ENCODE measurements around the gene RNF39.
"Not testable (repeated sequence)": the region's sequence is repeated elsewhere in the genome, so short reads cannot be mapped to it uniquely, and the experiment has no call there.

Gene RNF39

GRCh38 chr6:30062471-30063178, 12.9 kb downstream of the RNF39 start:
- no peak for DNase-seq (ENCODE audit: low read depth)

GRCh38 chr6:30061858-30062458, 13.6 kb downstream of the RNF39 start:
- DNase-seq (ENCODE audit: low read depth): peak; percentile 37

GRCh38 chr6:30061092-30061857, 14.3 kb downstream of the RNF39 start, which contains the start of gene POLR1H:
Gene POLR1H (plus strand): TSS chr6:30061265. CDS start chr6:30061525, 260 bp downstream.
- DNase-seq (ENCODE audit: low read depth): peak; percentile 96

DNA sequence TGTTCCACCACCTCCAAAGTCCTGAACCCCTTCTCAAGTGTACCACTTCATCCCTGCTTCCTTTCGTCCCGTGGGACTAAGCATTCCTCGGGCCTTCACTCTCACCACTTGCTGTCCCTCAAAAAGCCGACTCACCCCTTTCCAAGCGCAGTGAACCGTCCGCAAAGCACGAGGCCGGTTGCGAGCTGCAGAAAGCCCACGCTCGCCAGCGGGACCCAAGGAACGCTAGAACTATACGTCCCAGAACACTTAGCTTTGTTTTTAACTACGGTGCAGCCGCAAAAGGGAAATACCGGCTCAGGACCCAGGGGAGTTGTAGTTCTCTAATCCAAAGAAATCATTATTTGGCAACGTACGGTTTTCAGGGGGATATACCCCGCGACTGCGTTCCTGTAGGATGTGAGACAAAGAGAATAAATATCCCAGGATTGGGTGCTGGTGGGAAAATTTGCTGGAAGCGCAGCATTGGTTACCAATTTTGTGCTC, 14.9 kb downstream of the RNF39 start:
- DNase-seq (ENCODE audit: low read depth): peak; percentile 50

- no peak for DNase-seq (ENCODE audit: low read depth)
These were observed 20.1 kb downstream of the RNF39 start for GRCh38 chr6:30055513-30055912.

DNA sequence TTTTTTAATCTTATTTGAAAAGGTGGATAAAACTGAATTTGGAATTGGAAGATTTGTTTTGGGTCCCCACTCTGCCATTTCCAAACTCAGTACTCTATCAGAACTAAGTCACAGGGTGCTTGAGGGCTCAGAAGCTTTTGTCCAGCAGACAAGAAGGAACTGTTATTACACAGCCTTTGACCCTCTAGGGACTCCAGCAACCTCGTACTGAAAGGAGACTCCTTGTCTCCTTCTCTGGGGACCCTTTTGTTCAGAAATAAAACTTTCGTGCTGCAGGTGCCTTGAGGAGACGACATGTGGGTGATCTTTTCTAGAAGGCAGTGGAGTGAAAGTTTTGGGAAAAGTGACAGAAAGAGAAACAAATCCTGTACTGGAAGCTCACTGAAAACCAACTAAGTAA, 21.9 kb downstream of the RNF39 start:
- no peak for DNase-seq (ENCODE audit: low read depth)

DNA sequence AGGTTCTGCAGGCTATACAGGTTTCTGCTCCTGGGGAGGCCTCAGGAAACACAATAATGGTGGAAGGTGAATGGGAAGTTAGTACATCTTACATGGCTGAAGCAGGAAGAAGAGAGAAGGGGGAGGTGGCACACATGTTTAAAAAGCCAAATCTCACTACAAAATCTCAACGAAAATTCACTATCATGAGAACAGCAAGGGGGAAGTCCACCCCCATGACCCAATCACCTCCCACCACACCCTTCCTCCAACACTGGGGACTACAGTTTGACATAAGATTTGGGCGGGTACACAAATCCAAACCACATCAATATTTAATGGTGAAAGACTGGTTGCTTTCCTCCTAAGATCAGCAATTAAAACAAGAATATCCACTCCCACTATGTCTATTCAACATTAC, 28.3 kb downstream of the RNF39 start:
- no peak for DNase-seq (ENCODE audit: low read depth)

- peak; percentile 51 for DNase-seq (ENCODE audit: low read depth)
These were observed 30.9 kb downstream of the RNF39 start for GRCh38 chr6:30044630-30045029.

DNA sequence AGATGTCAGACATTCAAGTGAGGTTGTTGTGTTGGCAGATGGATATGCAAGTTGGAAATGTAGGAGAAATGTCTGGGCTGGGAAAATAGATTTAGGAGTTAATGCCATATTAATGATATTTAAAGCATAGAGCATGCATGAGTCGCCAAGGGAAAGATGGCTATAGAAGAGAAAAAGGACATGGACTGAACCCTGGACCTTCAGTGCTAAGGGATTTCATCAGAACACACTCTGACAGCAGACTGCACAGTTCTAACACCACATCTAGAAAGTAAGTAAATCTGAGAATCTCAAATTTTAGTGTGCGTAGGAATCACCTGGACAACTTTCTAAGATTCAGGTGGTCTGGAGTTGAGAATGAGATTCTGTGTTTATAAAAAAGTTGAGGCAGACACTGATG, 31.8 kb downstream of the RNF39 start:
- DNase-seq (ENCODE audit: low read depth): no peak

DNA sequence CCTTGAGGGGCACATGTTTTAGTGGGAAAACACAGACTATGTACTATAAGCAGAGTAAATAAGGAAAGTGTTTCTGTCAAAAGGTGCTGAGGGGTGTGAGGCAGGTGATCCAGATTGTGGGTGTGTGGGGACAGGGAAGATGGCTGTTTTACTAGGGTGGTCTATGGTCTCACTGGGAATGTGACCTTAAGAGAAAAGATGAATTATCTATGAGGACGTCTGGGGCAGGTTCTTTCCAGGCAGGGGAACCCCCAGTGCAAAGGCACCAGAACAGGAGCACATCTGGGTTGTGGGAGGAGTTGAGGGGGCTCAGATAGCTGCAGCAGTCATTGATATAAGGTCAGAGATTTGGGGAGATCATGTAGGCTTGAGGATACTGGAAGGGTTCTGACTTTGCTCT, 32.7 kb downstream of the RNF39 start:
- no peak for DNase-seq (ENCODE audit: low read depth)

DNA sequence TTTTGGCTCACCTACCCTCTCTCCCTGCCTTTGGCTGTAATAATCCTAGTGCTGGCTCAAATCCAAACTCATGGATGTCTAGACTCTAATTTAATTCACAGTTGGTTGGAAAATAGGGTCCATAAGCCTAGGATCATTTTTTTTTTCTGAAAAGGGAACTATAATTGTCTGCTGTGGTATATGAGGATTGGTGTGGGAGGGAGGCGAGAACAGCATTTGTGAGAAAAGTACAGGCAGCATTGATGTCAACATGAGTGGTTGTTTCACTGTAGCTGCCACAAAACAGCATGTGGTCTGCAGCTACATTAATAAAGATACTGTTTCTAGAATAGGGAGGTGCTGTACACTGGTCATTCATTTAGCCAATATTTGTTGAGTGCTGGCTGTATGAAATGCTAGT, 33.1 kb downstream of the RNF39 start:
- DNase-seq (ENCODE audit: low read depth): no peak

GRCh38 chr6:30041821-30042220, 33.7 kb downstream of the RNF39 start:
- peak; percentile 22 for DNase-seq (ENCODE audit: low read depth)

DNA sequence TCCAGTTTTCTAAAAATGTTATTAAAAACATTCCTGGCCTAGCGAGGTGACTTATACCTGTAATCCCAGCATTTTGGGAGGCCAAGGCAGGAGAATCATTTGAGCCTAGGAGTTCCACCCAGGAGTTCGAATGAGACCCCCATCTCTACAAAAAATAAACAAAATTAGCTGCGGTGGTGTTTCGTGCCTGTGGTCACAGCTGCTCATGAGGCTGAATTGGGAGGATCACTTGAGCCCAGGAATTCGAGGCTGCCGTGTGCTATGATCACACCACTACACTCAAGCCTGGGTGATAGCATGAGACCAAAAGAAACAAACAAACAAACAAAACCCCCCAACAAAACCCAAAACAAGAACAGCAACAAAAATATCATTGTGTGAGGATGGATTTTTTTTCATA, 34.3 kb downstream of the RNF39 start:
- no peak for DNase-seq (ENCODE audit: low read depth)

- DNase-seq (ENCODE audit: low read depth): peak; percentile 34
These were observed 38.3 kb downstream of the RNF39 start for GRCh38 chr6:30037182-30037788.

DNA sequence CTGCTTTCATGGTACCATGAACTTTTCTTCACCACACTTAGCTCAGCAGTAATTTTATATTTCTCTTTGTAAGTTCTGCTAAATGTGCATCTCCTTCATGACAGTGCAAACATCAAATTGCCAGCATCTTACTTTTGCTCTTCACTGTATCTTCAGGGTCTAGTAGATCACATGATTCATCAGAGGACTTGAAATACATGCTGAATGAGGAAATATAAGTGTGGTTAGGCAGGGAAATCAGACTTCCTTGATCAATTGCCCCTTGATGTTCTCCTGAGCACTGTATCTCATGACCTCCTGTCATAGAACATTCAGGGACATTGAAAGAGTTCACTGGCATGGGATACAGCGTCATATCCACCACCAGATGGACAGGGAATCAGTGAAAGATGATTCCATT, 39.8 kb downstream of the RNF39 start:
- DNase-seq (ENCODE audit: low read depth): no peak

- peak; percentile 88 for DNase-seq (ENCODE audit: low read depth)
These were observed 42.1 kb downstream of the RNF39 start for GRCh38 chr6:30033440-30033839.

GRCh38 chr6:30031381-30031780, 44.2 kb downstream of the RNF39 start:
- no peak for DNase-seq (ENCODE audit: low read depth)

- no peak for DNase-seq (ENCODE audit: low read depth)
These were observed 46.0 kb downstream of the RNF39 start for GRCh38 chr6:30029588-30029987.

GRCh38 chr6:30025186-30025585, 50.4 kb downstream of the RNF39 start:
- DNase-seq (ENCODE audit: low read depth): no peak

DNA sequence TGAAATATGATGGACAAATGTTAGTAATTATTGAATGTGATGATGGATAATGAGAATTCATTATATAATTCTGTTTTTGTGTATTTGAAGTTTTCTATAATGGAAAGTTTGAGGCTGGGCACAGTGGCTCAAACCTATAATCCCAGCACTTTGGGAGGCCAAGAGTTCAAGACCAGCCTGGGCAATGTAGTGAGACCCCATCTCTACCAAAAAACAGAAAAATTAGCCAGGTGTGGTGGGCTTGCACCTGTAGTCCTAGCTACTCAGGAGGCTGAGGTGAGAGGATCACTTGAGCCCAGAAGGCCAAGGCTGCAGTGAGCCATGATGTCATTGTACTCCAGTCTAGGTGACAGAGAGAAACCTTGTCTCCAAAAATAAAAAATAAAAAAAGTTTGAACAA, 52.9 kb downstream of the RNF39 start:
- DNase-seq (ENCODE audit: low read depth): not testable (repeated sequence)

GRCh38 chr6:30022189-30022588, 53.4 kb downstream of the RNF39 start:
- no peak for DNase-seq (ENCODE audit: low read depth)

GRCh38 chr6:30020626-30021025, 54.9 kb downstream of the RNF39 start:
- DNase-seq (ENCODE audit: low read depth): no peak

All from iris pigment epithelial cell (primary cell).